HEK293 (cell line): Measurements from ENCODE around the gene NEUROG2.

Source experiments
- GLIS2 ChIP-seq: fragments of 450-650 bp; formaldehyde crosslinking; IDR thresholded peaks from 2 replicates; pipeline ENCODE4 v1.5.1; 2016; ENCODE audit warnings: missing biosample characterization, missing genetic modification characterization
- KLF1 ChIP-seq: fragments of 450-650 bp; formaldehyde crosslinking; IDR thresholded peaks from 2 replicates; pipeline ENCODE4 v1.5.1; 2016; ENCODE audit warnings: missing biosample characterization, missing genetic modification characterization
- OSR2 ChIP-seq: fragments of 450-650 bp; formaldehyde crosslinking; IDR thresholded peaks from 2 replicates; pipeline ENCODE4 v1.5.1; 2016; ENCODE audit warnings: missing biosample characterization, missing genetic modification characterization
- SALL2 ChIP-seq: fragments of 450-650 bp; formaldehyde crosslinking; IDR thresholded peaks from 2 replicates; pipeline ENCODE4 v1.5.0; 2017; ENCODE audit warnings: missing biosample characterization, mild to moderate bottlenecking, missing genetic modification characterization, borderline replicate concordance
- SP2 ChIP-seq: fragments of 450-650 bp; formaldehyde crosslinking; IDR thresholded peaks from 2 replicates; pipeline ENCODE4 v1.5.1; 2016; ENCODE audit warnings: missing biosample characterization, missing genetic modification characterization
- SP3 ChIP-seq: fragments of 450-650 bp; formaldehyde crosslinking; IDR thresholded peaks from 2 replicates; pipeline ENCODE4 v1.5.1; 2016; ENCODE audit warnings: missing biosample characterization, missing genetic modification characterization
- ZBTB1 ChIP-seq: fragments of 450-650 bp; formaldehyde crosslinking; IDR thresholded peaks from 2 replicates; pipeline ENCODE4 v1.5.1; 2016; ENCODE audit warnings: missing biosample characterization, missing genetic modification characterization
- ZNF335 ChIP-seq: fragments of 450-650 bp; formaldehyde crosslinking; conservative IDR thresholded peaks from 2 replicates; pipeline ENCODE4 v1.5.1; 2016; ENCODE audit warnings: missing biosample characterization, missing genetic modification characterization
- ZNF530 ChIP-seq: fragments of 450-650 bp; formaldehyde crosslinking; IDR thresholded peaks from 2 replicates; pipeline ENCODE4 v1.5.1; 2016; ENCODE audit warnings: low read depth, missing biosample characterization, missing genetic modification characterization
- ZNF776 ChIP-seq: fragments of 450-650 bp; formaldehyde crosslinking; IDR thresholded peaks from 2 replicates; pipeline ENCODE4 v1.5.0; 2017; ENCODE audit warnings: missing biosample characterization, missing genetic modification characterization, borderline replicate concordance
- ZNF777 ChIP-seq: fragments of 450-650 bp; formaldehyde crosslinking; IDR thresholded peaks from 2 replicates; pipeline ENCODE4 v1.5.1; 2017; ENCODE audit warnings: missing biosample characterization, missing genetic modification characterization, borderline replicate concordance
- TF ChIP-seq, protein P1 (sequence below): fragments of 450-650 bp; IDR thresholded peaks from 2 replicates; pipeline ENCODE4 v1.5.1; 2018; ENCODE audit warnings: missing biosample characterization, missing genetic modification characterization
- TF ChIP-seq, protein P2 (sequence below): fragments of 450-650 bp; formaldehyde crosslinking; IDR thresholded peaks from 2 replicates; pipeline ENCODE4 v1.5.1; 2017; ENCODE audit warnings: missing biosample characterization, missing genetic modification characterization
- TF ChIP-seq, protein P3 (sequence below): fragments of 450-650 bp; formaldehyde crosslinking; IDR thresholded peaks from 2 replicates; pipeline ENCODE4 v1.5.1; 2016; ENCODE audit warnings: missing biosample characterization, missing genetic modification characterization, borderline replicate concordance
- TF ChIP-seq, protein P4 (sequence below): fragments of 450-650 bp; formaldehyde crosslinking; IDR thresholded peaks from 2 replicates; pipeline ENCODE4 v1.5.1; 2016; ENCODE audit warnings: missing biosample characterization, missing genetic modification characterization
- TF ChIP-seq, protein P5 (sequence below): fragments of 450-650 bp; formaldehyde crosslinking; IDR thresholded peaks from 2 replicates; pipeline ENCODE4 v1.5.1; 2016; ENCODE audit warnings: missing biosample characterization, missing genetic modification characterization
- TF ChIP-seq, protein P6 (sequence below): fragments of 450-650 bp; formaldehyde crosslinking; IDR thresholded peaks from 2 replicates; pipeline ENCODE4 v1.5.0; 2017; ENCODE audit warnings: missing biosample characterization, missing genetic modification characterization, borderline replicate concordance
- TF ChIP-seq, protein P7 (sequence below): fragments of 450-650 bp; formaldehyde crosslinking; IDR thresholded peaks from 2 replicates; pipeline ENCODE4 v1.5.1; 2016; ENCODE audit warnings: missing biosample characterization, missing genetic modification characterization

Gene NEUROG2

DNA sequence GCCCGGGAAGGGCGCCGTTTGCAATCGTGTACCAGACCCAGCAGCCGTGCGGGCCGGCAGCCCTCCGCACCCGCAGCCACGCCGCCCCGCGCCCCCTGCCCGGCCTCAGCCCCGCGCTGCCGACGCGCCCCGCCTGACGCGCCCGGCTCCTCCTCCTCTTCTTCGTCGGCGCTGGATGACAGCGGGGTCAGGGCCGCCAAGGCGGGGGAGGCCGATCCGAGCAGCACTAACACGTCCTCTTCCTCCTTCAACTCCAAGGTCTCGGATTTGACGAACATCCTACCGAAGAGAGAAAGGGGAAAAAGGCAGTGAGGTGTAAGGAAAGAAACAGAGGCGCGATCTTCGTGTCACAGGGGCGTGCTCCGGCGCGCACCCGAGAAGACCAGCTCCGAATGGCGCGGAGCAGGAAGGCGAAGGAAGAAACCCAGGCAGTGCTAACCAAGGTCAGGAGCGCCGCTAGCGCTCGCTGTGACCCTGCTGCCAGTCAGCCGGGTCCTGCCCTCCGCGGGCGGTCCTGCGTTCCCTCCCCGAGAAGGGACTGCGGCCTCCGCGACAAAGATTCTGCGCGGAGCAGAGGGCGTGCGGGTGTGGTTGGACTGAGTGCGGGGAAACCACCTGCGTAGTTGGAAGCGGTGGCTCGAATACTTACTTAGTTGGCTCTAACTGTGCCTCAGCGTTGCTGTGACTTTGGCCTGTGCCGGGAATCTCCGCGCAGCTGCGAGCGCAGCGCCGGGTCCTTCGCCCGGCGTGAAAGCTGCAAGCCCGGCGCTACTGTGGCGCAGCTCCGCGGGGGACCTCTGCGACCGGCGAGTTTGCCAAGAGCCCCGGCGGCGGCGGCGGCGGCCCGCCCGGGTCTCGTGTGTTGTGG, 548 bp downstream of the NEUROG2 start (continued):
- TF ChIP-seq, protein P1, sequence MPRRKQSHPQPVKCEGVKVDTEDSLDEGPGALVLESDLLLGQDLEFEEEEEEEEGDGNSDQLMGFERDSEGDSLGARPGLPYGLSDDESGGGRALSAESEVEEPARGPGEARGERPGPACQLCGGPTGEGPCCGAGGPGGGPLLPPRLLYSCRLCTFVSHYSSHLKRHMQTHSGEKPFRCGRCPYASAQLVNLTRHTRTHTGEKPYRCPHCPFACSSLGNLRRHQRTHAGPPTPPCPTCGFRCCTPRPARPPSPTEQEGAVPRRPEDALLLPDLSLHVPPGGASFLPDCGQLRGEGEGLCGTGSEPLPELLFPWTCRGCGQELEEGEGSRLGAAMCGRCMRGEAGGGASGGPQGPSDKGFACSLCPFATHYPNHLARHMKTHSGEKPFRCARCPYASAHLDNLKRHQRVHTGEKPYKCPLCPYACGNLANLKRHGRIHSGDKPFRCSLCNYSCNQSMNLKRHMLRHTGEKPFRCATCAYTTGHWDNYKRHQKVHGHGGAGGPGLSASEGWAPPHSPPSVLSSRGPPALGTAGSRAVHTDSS: peak; percentile 81
- peak; percentile 75 for TF ChIP-seq OSR2 (tag by site-specific recombination)
- no peak for TF ChIP-seq ZNF530 (tag by site-specific recombination)
- TF ChIP-seq, protein P2, sequence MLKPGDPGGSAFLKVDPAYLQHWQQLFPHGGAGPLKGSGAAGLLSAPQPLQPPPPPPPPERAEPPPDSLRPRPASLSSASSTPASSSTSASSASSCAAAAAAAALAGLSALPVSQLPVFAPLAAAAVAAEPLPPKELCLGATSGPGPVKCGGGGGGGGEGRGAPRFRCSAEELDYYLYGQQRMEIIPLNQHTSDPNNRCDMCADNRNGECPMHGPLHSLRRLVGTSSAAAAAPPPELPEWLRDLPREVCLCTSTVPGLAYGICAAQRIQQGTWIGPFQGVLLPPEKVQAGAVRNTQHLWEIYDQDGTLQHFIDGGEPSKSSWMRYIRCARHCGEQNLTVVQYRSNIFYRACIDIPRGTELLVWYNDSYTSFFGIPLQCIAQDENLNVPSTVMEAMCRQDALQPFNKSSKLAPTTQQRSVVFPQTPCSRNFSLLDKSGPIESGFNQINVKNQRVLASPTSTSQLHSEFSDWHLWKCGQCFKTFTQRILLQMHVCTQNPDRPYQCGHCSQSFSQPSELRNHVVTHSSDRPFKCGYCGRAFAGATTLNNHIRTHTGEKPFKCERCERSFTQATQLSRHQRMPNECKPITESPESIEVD (tag by site-specific recombination): no peak
- TF ChIP-seq, protein P3, sequence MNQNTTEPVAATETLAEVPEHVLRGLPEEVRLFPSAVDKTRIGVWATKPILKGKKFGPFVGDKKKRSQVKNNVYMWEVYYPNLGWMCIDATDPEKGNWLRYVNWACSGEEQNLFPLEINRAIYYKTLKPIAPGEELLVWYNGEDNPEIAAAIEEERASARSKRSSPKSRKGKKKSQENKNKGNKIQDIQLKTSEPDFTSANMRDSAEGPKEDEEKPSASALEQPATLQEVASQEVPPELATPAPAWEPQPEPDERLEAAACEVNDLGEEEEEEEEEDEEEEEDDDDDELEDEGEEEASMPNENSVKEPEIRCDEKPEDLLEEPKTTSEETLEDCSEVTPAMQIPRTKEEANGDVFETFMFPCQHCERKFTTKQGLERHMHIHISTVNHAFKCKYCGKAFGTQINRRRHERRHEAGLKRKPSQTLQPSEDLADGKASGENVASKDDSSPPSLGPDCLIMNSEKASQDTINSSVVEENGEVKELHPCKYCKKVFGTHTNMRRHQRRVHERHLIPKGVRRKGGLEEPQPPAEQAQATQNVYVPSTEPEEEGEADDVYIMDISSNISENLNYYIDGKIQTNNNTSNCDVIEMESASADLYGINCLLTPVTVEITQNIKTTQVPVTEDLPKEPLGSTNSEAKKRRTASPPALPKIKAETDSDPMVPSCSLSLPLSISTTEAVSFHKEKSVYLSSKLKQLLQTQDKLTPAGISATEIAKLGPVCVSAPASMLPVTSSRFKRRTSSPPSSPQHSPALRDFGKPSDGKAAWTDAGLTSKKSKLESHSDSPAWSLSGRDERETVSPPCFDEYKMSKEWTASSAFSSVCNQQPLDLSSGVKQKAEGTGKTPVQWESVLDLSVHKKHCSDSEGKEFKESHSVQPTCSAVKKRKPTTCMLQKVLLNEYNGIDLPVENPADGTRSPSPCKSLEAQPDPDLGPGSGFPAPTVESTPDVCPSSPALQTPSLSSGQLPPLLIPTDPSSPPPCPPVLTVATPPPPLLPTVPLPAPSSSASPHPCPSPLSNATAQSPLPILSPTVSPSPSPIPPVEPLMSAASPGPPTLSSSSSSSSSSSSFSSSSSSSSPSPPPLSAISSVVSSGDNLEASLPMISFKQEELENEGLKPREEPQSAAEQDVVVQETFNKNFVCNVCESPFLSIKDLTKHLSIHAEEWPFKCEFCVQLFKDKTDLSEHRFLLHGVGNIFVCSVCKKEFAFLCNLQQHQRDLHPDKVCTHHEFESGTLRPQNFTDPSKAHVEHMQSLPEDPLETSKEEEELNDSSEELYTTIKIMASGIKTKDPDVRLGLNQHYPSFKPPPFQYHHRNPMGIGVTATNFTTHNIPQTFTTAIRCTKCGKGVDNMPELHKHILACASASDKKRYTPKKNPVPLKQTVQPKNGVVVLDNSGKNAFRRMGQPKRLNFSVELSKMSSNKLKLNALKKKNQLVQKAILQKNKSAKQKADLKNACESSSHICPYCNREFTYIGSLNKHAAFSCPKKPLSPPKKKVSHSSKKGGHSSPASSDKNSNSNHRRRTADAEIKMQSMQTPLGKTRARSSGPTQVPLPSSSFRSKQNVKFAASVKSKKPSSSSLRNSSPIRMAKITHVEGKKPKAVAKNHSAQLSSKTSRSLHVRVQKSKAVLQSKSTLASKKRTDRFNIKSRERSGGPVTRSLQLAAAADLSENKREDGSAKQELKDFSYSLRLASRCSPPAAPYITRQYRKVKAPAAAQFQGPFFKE: no peak
- TF ChIP-seq, protein P4, sequence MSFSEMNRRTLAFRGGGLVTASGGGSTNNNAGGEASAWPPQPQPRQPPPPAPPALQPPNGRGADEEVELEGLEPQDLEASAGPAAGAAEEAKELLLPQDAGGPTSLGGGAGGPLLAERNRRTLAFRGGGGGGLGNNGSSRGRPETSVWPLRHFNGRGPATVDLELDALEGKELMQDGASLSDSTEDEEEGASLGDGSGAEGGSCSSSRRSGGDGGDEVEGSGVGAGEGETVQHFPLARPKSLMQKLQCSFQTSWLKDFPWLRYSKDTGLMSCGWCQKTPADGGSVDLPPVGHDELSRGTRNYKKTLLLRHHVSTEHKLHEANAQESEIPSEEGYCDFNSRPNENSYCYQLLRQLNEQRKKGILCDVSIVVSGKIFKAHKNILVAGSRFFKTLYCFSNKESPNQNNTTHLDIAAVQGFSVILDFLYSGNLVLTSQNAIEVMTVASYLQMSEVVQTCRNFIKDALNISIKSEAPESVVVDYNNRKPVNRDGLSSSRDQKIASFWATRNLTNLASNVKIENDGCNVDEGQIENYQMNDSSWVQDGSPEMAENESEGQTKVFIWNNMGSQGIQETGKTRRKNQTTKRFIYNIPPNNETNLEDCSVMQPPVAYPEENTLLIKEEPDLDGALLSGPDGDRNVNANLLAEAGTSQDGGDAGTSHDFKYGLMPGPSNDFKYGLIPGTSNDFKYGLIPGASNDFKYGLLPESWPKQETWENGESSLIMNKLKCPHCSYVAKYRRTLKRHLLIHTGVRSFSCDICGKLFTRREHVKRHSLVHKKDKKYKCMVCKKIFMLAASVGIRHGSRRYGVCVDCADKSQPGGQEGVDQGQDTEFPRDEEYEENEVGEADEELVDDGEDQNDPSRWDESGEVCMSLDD (tag by site-specific recombination): peak; percentile 37; the same call in 1 of the 2 replicates
- TF ChIP-seq, protein P5, sequence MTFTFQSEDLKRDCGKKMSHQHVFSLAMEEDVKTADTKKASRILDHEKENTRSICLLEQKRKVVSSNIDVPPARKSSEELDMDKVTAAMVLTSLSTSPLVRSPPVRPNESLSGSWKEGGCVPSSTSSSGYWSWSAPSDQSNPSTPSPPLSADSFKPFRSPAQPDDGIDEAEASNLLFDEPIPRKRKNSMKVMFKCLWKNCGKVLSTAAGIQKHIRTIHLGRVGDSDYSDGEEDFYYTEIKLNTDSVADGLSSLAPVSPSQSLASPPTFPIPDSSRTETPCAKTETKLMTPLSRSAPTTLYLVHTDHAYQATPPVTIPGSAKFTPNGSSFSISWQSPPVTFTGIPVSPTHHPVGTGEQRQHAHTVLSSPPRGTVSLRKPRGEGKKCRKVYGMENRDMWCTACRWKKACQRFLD (tag by site-specific recombination): no peak
- peak; percentile 85; the same call in 1 of the 2 replicates for TF ChIP-seq ZNF777 (tag by site-specific recombination)
- no peak for TF ChIP-seq ZBTB1 (tag by site-specific recombination)
- peak; percentile 51 for TF ChIP-seq SP2
- TF ChIP-seq KLF1 (tag by site-specific recombination): 0 out of 2 replicates have a peak, but pooled peaks have one; percentile 15
- TF ChIP-seq ZNF776 (tag by site-specific recombination): no peak
- TF ChIP-seq SALL2: no peak
- TF ChIP-seq, protein P6, sequence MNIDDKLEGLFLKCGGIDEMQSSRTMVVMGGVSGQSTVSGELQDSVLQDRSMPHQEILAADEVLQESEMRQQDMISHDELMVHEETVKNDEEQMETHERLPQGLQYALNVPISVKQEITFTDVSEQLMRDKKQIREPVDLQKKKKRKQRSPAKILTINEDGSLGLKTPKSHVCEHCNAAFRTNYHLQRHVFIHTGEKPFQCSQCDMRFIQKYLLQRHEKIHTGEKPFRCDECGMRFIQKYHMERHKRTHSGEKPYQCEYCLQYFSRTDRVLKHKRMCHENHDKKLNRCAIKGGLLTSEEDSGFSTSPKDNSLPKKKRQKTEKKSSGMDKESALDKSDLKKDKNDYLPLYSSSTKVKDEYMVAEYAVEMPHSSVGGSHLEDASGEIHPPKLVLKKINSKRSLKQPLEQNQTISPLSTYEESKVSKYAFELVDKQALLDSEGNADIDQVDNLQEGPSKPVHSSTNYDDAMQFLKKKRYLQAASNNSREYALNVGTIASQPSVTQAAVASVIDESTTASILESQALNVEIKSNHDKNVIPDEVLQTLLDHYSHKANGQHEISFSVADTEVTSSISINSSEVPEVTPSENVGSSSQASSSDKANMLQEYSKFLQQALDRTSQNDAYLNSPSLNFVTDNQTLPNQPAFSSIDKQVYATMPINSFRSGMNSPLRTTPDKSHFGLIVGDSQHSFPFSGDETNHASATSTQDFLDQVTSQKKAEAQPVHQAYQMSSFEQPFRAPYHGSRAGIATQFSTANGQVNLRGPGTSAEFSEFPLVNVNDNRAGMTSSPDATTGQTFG (tag by site-specific recombination): no peak
- TF ChIP-seq SP3 (tag by site-specific recombination): peak; percentile 43; the same call in 1 of the 2 replicates
- TF ChIP-seq, protein P7, sequence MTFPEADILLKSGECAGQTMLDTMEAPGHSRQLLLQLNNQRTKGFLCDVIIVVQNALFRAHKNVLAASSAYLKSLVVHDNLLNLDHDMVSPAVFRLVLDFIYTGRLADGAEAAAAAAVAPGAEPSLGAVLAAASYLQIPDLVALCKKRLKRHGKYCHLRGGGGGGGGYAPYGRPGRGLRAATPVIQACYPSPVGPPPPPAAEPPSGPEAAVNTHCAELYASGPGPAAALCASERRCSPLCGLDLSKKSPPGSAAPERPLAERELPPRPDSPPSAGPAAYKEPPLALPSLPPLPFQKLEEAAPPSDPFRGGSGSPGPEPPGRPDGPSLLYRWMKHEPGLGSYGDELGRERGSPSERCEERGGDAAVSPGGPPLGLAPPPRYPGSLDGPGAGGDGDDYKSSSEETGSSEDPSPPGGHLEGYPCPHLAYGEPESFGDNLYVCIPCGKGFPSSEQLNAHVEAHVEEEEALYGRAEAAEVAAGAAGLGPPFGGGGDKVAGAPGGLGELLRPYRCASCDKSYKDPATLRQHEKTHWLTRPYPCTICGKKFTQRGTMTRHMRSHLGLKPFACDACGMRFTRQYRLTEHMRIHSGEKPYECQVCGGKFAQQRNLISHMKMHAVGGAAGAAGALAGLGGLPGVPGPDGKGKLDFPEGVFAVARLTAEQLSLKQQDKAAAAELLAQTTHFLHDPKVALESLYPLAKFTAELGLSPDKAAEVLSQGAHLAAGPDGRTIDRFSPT: no peak
- TF ChIP-seq ZNF335 (tag by site-specific recombination): peak; percentile 86
- peak; percentile 69 for TF ChIP-seq GLIS2 (tag by site-specific recombination)
